Stimulated activated CD8-positive, alpha-beta memory T cell treated with anti-CD3 and anti-CD28 coated beads, Interleukin-12 subunit alpha, Interleukin-12 subunit beta, amount 100 ng/mL, for 1 hour (primary cell): ENCODE results near the gene NEURL2.
"Not testable (repeated sequence)": the region's sequence is repeated elsewhere in the genome, so short reads cannot be mapped to it uniquely, and the experiment has no call there.

Experiments
- DNase-seq: peaks from one replicate; pipeline ENCODE4 v3.0.0-alpha.2; 2020; ENCODE audit warnings: low read depth

The NEURL2 gene

DNA sequence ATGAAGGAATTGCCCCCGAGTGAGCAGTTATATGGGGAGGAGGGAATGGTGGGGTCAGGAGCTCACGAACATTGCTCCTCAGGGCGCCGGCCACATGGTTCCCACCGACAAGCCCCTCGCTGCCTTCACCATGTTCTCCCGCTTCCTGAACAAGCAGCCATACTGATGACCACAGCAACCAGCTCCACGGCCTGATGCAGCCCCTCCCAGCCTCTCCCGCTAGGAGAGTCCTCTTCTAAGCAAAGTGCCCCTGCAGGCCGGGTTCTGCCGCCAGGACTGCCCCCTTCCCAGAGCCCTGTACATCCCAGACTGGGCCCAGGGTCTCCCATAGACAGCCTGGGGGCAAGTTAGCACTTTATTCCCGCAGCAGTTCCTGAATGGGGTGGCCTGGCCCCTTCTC, 7.3 kb upstream of the NEURL2 start:
- no peak for DNase-seq

DNA sequence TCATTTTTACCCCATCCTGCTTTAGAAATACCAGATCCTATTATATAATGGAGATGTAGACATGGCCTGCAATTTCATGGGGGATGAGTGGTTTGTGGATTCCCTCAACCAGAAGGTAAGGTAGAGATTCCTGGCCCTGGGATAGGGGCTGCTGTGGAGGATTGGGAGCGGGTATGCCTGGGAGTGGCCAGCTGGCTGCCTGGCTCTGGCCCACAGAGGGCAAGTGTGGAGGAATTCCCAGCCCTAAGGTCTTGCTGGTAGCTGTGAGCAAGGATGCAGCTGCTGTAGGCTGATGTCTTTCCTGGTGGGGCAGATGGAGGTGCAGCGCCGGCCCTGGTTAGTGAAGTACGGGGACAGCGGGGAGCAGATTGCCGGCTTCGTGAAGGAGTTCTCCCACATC, 6.7 kb upstream of the NEURL2 start:
- DNase-seq, result no peak

GRCh38 chr20:45897289-45897688, 6.3 kb upstream of the NEURL2 start:
- DNase-seq, result no peak

GRCh38 chr20:45896641-45897161, 5.7 kb upstream of the NEURL2 start:
- DNase-seq, result no peak

GRCh38 chr20:45894797-45895196, 3.8 kb upstream of the NEURL2 start:
- DNase-seq, result no peak

DNA sequence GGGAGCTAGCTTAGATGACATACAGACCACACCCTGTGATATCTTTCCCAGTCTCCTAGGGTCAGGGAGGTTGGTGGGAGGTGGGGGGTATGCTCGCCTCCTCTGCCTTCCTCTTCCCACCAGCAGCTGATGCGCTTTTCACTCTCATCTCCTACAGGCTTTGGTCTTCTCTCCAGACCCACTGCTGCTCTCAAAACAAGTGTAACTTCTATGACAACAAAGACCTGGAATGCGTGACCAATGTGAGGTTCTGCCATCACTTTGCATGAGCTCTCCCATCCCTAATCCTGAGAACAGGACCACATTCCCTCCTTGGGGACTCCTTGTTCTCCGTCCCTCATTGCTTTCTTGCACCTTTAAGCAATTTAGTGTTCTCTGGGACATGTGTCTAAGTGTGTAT, 2.8 kb upstream of the NEURL2 start:
- no peak for DNase-seq

- DNase-seq, result no peak
Observed at GRCh38 chr20:45892828-45893500, 2.0 kb upstream of the NEURL2 start.

GRCh38 chr20:45892049-45892825, 1.2 kb upstream of the NEURL2 start:
- no peak for DNase-seq

DNA sequence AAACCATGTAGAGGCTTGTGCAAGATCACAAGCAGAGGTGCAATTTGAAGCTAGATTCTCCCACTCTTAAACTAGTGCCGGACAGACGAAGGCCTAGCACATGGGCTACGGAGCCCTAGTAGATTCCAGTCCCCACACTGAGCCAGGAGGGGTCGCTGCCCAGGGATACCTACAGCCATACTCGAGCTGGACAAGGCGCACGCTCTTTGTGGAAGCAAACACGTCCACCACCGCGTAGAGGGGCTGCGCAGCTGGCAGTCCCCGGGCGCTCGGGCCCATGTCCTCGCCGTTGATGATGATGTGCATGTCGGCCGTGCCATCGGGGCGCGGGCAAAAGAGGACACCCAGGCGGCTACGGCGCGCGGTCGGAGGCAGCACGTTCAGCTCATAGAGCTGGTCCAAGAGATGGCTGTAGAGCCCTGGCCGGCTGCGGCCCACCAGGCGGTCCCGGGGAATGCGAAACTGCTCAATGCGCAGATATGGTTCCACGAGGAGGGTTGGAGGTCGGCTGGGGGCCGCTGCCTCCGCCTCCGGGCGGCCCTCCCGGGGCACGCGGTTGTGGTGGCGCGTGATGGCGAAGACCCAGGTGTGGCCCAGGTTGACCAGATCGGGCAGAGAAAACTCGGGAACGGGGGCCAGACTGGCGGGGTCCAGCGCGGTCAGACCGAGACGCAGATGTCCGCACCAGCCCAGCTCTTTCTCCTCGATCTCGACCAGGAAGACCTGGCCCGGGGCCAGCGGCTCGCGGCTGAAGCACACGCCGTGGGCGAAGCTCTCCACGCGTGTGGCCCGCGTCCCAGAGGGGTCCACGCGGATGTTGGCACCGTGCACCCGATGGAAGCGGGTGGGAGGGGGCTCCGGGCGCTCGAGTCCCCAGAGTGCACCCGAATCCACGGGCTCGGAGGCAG, 677 bp downstream of the NEURL2 start:
- peak; percentile 19 for DNase-seq

GRCh38 chr20:45888681-45889080, 2.3 kb downstream of the NEURL2 start:
- no peak for DNase-seq

DNA sequence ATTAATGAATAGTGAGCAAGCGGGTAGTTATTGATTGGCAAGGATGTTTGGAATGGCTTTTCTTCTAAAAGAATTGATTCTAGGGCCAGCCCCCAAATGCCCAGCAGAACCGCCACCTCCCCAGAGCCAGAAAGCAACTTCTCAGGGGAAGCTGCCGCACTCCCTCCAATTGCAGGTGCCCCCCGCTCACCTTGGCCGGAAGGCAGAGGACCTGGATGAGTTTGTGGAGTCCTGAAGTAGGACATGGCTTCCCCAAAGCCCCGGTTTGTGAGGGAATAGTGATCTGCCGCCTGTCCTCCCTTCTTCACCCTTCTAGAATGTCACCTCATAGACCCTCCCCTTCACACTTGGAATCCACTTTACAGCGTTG, 3.7 kb downstream of the NEURL2 start, which contains the start of gene SPATA25:
SPATA25 (minus strand) TSS at position 277 of the 370 bp plus-strand sequence; CDS start at position 245, 32 bp downstream.
- DNase-seq, result no peak

DNA sequence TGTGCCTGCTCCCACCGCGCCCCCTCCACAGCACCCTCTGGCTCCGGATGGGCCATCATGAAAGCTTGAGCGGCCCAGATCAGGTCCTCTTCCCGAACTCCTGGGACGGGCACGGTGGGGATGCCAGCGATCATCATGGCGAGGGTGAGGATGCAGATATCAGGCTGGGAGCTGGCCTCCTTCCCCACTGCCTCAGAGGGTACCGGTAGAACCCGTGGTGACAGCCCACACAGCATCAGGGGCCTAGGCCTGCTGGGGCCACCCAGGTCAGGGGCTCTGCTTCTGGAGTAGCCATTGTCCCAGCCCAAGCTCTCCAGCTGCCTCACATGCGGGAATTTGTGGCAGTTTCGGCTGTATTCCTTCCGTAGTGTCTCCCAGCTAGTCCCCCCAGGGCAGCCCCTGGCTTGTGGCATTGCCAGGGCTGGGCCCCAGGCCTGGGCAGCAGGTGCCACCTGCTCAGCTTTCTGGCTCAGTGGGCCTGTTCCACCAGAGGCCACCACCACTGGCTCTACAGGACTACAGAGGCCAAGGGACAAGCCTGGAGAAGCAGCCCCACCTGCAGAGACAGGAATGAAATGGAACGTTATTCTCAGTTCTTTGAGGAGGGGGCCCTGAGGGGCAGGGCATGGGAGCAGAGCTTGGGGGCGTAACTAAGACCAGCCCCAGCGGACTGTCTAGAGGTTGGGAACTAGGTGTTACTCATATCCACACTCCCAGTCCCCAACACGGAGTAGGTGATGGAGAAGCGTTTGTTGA, 4.2 kb downstream of the NEURL2 start:
- DNase-seq, result no peak

GRCh38 chr20:45883100-45883469, 7.9 kb downstream of the NEURL2 start:
- DNase-seq, result no peak

DNA sequence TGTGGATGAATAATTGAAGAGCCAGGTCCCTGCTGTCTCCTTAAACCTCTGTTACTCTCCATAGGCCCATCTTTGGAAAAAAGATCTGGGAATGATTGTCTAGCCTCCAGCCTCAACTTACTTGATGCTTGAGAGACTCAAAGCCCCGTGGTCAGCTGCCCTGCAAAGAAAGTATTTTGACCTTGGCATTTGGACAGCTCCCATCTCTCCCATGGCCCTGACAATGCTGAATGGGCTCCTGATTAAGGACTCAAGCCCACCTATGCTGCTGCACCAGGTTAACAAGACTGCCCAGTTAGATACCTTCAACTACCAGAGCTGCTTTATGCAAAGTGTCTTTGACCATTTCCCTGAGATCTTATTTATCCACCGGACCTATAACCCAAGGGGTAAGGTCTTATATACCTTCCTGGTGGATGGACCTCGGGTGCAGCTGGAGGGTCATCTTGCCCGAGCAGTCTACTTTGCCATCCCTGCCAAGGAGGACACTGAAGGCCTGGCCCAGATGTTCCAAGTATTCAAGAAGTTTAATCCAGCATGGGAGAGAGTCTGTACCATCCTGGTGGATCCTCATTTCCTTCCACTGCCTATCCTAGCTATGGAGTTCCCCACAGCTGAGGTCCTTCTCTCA, 8.4 kb downstream of the NEURL2 start:
- no peak for DNase-seq

- peak; percentile 97 for DNase-seq
Observed at GRCh38 chr20:45880988-45881788, 9.8 kb downstream of the NEURL2 start, which contains the start of gene ZSWIM1. TSS of gene ZSWIM1 (plus strand) at chr20:45881227. CDS start at chr20:45882593, 1,366 bp downstream.

GRCh38 chr20:45878076-45878761, 12.8 kb downstream of the NEURL2 start:
- no peak for DNase-seq

GRCh38 chr20:45874576-45874975, 16.4 kb downstream of the NEURL2 start:
- no peak for DNase-seq

- not testable (repeated sequence) for DNase-seq
Observed at GRCh38 chr20:45874104-45874481, 16.9 kb downstream of the NEURL2 start.

- no peak for DNase-seq
Observed at GRCh38 chr20:45873409-45874103, 17.5 kb downstream of the NEURL2 start.
